GM10266 (cell line): ENCODE measurements around the gene ZNF746.
"Not testable (repeated sequence)": the region's sequence is repeated elsewhere in the genome, so short reads cannot be mapped to it uniquely, and the experiment has no call there.

Experiments used
- DNase-seq: peaks from one replicate; pipeline ENCODE4 v3.0.0; 2012; ENCODE audit errors: extremely low spot score
- TF ChIP-seq, protein P1 (sequence below): IDR thresholded peaks from 2 replicates; pipeline ENCODE4 v1.5.1; 2012; ENCODE audit warnings: mild to moderate bottlenecking, low read depth; ENCODE audit not compliant: control insufficient read depth, insufficient read depth; ENCODE audit errors: missing control alignments

Gene ZNF746

DNA sequence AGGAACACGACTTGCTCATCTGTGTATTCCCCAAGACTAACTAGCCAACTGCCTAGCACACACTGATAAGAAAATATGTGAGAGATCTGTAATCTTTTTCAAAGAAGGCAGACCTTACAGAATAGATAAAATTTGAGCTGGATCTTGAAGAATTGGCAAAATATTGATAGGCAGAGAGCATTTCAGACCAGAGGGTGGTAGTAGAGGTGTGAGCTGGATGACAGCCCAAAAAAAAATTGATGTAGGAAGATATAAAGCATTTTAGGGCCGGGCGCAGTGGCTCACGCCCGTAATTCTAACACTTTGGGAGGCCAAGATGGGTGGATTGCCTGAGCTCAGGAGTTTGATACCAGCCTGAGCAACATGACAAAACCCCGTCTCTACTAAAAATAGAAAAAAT is 1.2 kb upstream of the ZNF746 start:
- DNase-seq, result no peak
- TF ChIP-seq, protein P1, sequence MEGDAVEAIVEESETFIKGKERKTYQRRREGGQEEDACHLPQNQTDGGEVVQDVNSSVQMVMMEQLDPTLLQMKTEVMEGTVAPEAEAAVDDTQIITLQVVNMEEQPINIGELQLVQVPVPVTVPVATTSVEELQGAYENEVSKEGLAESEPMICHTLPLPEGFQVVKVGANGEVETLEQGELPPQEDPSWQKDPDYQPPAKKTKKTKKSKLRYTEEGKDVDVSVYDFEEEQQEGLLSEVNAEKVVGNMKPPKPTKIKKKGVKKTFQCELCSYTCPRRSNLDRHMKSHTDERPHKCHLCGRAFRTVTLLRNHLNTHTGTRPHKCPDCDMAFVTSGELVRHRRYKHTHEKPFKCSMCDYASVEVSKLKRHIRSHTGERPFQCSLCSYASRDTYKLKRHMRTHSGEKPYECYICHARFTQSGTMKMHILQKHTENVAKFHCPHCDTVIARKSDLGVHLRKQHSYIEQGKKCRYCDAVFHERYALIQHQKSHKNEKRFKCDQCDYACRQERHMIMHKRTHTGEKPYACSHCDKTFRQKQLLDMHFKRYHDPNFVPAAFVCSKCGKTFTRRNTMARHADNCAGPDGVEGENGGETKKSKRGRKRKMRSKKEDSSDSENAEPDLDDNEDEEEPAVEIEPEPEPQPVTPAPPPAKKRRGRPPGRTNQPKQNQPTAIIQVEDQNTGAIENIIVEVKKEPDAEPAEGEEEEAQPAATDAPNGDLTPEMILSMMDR, result no peak

DNA sequence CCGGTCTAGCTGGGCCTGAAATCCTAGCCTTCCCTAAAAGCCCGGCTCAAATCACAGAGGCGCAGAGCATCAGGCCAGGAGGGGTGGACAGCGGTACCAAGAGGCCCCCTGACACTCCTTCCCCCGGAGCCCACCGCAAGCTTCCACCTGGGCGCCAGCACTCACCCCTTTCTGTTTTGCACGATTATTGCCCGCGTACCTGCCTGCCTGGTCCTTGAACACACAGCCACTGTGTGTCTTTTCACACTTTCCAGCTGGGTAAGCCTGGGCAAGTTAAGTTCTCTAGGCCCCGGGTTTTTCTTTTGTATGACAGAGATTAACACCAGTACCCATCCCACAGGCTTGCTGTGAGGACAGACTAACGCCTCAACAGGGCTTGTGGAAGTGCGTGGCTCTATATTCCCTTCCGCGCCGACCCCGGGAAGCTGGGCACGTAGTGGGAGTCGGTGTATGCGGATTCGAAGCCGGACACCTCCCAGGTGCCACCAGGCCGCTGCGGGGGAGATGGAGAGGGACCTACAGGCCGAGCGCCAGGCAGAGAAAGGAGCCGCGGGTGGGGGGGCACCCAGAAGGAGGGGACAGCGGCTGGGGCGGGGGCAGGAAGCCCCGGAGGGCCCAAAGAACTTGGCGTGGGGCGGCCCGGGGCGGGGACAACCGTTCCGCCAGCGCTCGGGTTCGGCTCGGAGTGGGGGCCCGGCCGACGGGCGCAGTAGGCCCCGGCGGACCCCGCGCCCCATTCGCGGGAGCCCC is 792 bp downstream of the ZNF746 start:
- DNase-seq, result peak; percentile 64
- TF ChIP-seq, protein P1, result no peak

DNA sequence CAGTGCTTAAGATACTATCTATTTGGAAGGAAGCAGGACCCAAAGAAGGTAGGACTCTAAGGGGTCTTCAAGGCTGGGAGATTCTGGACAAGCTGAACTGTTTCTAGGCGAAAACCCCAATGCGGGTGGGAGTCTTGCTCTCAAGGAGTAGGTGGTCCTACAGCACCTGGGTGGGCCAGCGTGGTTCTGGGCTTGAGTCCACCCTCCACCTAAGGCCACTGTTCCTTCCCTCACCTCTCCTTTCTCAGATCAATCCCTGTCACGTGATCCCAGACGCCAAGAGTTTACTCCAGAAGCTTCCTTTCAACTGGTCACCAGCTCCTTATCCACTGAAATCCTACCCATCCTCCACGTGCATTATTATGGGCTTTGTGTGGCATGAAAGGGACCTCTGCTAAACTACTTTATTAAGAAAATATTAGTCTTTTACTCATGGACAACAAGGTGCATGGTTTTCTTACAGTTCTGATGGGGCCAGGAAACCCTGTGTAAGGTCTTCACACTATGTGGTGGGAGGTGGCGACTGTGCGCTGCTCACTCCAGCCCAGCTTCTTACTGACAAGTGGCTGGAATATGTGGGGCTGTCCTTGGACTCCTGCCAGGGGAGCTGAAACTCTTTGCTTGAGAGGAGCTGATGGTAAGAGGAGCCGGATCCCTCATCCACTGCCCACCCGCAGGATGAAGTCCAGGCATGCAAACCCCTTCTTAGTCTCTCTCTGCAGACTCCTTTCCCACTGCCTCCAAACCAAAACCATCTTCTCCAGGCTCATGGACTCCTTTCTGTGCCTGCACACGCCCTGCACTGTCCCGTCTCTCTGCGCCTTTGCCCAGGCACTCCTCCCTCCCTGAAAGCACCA is 1.6 kb downstream of the ZNF746 start:
- no peak for DNase-seq

DNA sequence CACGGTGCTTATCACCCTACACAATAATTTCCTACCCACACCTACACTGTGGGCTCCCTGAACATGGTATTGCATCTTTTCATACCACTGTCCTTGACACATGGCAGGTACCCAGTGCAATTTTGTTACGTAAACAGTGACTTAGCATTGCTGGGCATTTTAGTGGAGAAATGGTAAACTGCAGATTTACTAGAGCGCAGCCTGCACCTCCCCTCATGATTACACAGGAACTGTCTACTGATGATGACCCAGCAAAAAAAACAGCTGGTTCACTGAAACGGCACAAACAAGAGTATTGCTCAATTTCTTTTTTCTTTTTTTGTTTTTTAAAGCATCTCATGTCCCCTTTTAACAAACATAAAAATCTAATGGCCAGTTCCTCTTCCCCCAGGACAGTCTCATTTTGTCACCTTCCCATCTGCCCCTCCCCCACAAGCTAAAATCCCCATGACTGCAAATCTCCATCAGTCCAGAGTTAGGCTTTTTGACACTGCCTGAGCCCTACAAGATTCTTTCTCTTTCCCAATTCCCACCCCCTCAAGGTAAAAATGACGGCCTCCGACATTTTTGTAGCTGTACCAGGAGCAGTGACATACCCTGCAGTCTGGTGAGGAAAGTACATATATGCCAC is 2.8 kb downstream of the ZNF746 start:
- no peak for DNase-seq
- TF ChIP-seq, protein P1, result no peak

More for the DNA sequence above, 1.6 kb downstream of the ZNF746 start:
- TF ChIP-seq, protein P1, result no peak

DNA sequence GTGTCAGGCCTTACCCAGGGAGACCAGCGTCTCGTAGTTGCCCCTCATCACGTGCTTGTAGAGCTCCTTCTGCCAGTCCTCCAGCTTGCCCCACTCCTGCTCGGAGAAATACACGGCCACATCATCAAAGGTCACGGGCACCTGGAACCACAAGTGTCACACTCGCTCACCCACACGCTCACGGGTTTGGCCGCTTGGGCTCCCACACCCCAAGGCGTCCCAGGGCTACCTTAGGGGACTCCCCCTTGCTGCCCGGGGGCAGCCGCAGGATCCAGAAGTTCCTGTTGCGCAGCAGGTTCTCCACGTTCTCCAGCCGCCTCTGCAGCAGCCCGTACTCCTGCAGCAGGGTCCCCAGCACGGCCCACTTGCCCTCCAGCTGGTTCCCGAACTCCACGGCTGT is 3.6 kb downstream of the ZNF746 start:
- not testable (repeated sequence) for DNase-seq

DNA sequence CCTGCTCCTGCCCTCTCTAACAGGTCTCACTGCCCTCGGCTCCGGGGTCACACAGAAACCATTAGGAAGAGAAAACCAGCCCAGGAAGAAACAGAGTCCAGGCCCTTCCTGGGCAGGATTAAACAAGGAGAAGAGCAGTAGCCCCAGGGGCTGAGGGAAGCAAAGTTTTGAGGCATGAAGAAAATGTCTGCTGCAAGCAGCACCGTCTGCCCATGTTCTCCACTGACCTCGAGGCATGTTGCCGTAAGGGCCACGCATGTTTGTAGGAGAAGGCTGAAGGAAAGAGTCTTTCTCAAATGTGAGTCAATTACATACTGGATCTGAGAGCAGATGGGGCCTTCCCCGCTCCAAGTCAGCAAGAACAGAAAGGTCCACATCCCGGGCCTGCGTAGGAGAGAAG is 4.2 kb downstream of the ZNF746 start:
- no peak for DNase-seq
- TF ChIP-seq, protein P1, result no peak

DNA sequence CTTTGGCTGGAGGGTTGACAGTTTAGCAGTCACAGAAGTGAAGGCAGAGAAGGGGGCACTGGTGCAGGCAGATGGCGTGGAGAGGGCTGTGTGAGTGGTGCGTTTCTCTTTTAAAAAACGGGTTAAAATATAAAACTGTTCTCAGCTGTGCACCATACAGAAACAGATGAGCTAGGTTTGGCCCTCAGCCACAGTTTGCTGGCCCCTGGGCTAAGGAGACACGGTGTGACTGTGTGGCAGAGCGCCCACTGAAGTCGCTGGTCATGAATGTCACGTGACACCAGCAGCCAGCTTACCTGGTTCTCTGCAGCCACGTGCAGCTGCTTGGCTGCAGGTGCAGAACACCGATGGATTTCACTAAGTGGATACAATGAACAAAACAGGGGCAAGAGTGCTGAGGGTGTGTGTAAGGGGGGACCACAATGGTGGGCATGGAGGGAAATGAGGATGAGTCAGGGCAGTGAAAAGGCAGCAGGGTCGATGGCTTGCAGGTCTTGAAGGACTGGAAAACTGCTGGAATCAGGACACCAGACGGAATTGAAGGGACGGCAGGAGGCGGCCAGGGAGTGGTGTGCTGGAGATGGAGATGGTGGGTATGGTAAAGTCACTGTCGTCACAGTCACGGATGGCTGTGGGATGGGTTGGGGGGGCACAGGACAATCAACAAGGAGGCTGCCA is 7.4 kb downstream of the ZNF746 start:
- DNase-seq, result no peak
- TF ChIP-seq, protein P1, result no peak
